GM12878 (cell line): Measurements from ENCODE around the gene SQOR. TPM values are rescaled to one million over a fixed set of nuclear protein-coding genes. Genes with fewer than 3 reads are reported as not detected.

Experiments
- polyA plus RNA-seq, 11 experiments: library from polyadenylated mRNA; depleted of rRNA in 4 of 11; unstranded in 6 of 11; stranded (reverse) in 5 of 11; fragments of >200 nt; fragmentation: Nextera tagmentation in 4 of 11; fragmentation: Illumina TruSeq in 1 of 11; extraction: Ambion mirVana in 4 of 11; extraction: Trizol in 1 of 11; gene quantifications; 1 replicate in 1 of 11; 2 replicates in 10 of 11; pipeline versions ENCODE4 v1.2.1 to v1.2.3, GENCODE V29; 2011 to 2016; ENCODE audit warnings: inconsistent platforms in 2 of 11, missing spikeins in 2 of 11, low read depth in 1 of 11
- total RNA-seq, 4 experiments: library from RNA; depleted of rRNA in 3 of 4; stranded (reverse); fragments of >200 nt in 3 of 4; fragmentation: Illumina TruSeq in 1 of 4; extraction: Trizol in 1 of 4; gene quantifications; 2 replicates each; pipeline versions ENCODE4 v1.2.1 to v1.2.3, GENCODE V29; 2013 to 2021
- TF ChIP-seq, protein P1 (sequence below): fragments of 450-650 bp; formaldehyde crosslinking; IDR thresholded peaks from 2 replicates; pipeline ENCODE4 v1.5.0; 2022; ENCODE audit warnings: mild to moderate bottlenecking, missing genetic modification characterization
- TF ChIP-seq, protein P2 (sequence below): fragments of 450-650 bp; IDR thresholded peaks from 2 replicates; pipeline ENCODE4 v1.6.1; 2016; ENCODE audit warnings: mild to moderate bottlenecking, moderate library complexity, borderline replicate concordance

Gene SQOR
- total and polyA plus RNA-seq, 10 of the 15 experiments (the other 5 are each of a cell fraction or from before 2014, with no cell fraction given) = 14.5 to 74.7 (median 44.2) TPM

DNA sequence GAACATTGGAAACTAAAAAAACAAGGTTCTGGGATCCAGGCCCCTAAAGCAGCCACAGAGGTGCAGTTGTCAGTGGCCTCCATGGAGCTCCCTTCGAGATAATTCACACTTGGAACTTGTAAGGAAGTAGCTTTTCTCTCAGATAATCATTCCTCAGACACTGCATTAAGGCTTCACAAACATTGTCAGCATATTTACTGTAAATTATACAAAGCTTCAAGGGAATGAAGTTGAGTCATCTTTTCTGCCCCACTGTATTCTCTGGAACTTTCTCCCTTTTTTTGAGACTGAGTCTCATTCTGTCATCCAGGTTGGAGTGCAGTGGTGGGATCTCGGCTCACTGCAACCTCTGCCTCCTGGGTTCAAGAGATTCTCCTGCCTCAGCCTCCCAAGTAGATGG is 40.5 kb upstream of the SQOR start (continued):
- TF ChIP-seq, protein P1, sequence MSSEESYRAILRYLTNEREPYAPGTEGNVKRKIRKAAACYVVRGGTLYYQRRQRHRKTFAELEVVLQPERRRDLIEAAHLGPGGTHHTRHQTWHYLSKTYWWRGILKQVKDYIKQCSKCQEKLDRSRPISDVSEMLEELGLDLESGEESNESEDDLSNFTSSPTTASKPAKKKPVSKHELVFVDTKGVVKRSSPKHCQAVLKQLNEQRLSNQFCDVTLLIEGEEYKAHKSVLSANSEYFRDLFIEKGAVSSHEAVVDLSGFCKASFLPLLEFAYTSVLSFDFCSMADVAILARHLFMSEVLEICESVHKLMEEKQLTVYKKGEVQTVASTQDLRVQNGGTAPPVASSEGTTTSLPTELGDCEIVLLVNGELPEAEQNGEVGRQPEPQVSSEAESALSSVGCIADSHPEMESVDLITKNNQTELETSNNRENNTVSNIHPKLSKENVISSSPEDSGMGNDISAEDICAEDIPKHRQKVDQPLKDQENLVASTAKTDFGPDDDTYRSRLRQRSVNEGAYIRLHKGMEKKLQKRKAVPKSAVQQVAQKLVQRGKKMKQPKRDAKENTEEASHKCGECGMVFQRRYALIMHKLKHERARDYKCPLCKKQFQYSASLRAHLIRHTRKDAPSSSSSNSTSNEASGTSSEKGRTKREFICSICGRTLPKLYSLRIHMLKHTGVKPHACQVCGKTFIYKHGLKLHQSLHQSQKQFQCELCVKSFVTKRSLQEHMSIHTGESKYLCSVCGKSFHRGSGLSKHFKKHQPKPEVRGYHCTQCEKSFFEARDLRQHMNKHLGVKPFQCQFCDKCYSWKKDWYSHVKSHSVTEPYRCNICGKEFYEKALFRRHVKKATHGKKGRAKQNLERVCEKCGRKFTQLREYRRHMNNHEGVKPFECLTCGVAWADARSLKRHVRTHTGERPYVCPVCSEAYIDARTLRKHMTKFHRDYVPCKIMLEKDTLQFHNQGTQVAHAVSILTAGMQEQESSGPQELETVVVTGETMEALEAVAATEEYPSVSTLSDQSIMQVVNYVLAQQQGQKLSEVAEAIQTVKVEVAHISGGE (CRISPR knock-in tag) = no peak
- TF ChIP-seq, protein P2, sequence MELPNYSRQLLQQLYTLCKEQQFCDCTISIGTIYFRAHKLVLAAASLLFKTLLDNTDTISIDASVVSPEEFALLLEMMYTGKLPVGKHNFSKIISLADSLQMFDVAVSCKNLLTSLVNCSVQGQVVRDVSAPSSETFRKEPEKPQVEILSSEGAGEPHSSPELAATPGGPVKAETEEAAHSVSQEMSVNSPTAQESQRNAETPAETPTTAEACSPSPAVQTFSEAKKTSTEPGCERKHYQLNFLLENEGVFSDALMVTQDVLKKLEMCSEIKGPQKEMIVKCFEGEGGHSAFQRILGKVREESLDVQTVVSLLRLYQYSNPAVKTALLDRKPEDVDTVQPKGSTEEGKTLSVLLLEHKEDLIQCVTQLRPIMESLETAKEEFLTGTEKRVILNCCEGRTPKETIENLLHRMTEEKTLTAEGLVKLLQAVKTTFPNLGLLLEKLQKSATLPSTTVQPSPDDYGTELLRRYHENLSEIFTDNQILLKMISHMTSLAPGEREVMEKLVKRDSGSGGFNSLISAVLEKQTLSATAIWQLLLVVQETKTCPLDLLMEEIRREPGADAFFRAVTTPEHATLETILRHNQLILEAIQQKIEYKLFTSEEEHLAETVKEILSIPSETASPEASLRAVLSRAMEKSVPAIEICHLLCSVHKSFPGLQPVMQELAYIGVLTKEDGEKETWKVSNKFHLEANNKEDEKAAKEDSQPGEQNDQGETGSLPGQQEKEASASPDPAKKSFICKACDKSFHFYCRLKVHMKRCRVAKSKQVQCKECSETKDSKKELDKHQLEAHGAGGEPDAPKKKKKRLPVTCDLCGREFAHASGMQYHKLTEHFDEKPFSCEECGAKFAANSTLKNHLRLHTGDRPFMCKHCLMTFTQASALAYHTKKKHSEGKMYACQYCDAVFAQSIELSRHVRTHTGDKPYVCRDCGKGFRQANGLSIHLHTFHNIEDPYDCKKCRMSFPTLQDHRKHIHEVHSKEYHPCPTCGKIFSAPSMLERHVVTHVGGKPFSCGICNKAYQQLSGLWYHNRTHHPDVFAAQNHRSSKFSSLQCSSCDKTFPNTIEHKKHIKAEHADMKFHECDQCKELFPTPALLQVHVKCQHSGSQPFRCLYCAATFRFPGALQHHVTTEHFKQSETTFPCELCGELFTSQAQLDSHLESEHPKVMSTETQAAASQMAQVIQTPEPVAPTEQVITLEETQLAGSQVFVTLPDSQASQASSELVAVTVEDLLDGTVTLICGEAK = no peak
